Kidney glomerular epithelial cell (primary cell): Measurements from ENCODE around the gene TRAPPC6A.
A peak's percentile ranks its signal among the peaks of the same experiment; 100 is the strongest.

Experiments
- DNase-seq: peaks from one replicate; lab custom pipeline; 2025; lab: John Stamatoyannopoulos, UW

TRAPPC6A gene

DNA sequence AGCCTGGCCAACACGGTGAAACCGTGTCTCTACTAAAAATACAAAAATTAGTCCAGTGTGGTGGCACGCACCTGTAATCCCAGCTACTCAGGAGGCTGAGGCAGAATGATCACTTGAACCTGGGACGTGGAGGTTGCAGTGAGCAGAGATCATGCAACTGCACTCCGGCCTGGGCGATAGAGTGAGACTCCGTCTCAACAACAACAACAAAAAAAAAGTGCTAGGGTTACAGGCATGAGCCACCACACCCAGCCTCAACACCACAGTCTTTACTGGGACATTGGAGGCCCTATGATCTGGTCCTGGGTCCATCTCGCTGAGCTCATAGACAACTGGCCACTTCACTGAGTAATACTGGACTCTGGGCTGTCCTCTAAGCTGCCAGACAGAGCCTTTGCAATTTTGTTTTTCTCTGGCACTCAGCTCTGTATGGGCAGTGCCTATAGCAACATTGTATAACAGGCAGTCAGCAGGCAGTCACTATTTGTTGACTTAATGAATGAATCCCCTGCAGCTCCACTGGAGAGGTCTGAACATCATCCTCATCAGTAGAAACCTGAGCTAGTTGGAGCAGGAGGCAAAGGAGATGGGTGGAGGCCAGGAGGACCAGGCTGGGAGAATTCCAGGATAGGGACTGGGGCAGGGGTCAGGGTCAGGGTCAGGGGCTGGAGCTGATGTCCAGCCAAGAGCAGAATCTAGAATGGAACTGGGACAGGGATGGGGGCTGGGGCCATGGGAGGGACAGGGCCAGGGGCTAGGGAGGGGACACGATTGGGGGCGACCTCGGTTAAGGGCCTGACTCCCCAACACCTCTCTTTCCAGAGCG, 8.7 kb upstream of the TRAPPC6A start:
- DNase-seq: no peak

DNA sequence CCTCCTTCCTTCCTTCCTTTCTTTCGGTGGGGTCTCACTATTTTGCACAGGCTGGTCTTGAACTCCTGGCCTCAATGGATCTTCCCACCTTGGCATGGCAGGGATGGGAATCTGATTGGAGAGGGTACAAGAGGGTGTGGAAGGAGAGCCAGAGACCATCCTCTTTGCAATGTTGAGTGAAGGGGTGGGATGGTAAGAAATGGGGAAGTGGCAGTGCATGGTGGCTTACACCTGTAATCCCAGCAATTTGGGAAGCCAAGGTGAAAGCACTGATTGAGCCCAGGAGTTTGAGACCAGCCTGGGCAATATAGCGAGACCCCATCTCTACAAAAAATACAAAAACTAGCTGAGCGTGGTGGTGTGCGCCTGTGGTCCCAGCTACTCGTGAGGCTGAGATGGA, 6.1 kb upstream of the TRAPPC6A start:
- no peak for DNase-seq

DNA sequence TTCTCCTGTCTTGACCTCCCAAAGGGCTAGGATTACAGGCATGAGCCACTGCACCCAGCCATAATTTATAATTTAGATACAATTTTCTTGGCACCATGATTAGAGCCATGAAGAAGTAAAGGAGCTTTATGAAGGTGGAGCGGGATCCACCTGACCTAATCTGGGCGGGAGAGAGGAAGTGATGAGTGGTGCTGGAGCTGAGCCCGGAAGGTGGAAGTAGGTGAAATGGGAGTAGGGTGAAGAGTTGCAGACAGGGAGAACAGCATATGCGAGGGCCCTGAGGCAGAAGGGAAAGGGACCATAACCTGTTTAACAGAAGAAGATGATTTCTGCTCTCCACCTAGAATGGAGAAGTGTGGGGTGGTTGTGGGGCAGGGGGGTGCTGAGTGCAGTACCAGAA, 4.7 kb upstream of the TRAPPC6A start:
- DNase-seq: no peak

DNA sequence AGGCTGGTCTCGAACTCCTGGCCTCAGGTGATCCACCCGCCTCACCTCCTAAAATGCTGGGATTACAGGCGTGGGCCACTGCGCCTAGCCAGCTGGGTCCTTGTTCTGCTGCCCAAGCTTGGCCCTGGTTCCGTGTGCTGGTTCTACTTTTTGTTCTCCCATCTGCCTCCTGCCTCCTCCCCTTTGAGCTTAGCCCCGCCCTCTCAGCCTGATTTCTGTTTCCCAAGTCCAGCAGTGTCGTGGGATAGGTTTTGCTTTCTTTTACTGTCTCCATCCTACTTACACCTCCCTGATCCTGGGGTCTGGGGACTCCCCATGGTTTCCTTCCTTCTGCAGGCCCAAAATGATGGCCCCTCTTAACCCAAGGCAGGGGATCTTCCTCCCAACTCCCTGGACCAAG, 2.9 kb upstream of the TRAPPC6A start:
- DNase-seq: no peak

DNA sequence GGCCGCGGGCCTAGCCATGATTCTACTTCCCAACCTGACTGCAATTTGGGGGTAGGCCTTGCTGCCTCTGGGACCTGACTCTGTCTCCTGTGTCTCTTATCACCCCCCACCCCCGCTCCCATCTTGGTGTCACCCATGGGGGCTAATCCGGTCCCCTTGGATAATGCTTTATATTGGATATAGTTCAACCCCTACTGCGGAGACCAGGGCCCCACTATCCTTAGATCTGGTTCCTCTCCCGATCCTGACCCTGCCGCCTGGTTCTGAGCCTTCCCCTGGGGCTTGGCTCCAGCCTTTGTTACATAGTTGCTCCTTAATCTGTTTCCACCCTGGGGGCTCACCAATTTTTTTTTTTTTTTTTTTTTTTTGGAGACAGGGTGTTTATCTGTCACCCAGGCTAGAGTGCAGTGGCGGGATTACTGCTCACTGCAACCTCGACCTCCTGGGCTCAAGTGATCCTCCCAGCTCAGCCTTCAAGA, 1.9 kb upstream of the TRAPPC6A start:
- no peak for DNase-seq

DNA sequence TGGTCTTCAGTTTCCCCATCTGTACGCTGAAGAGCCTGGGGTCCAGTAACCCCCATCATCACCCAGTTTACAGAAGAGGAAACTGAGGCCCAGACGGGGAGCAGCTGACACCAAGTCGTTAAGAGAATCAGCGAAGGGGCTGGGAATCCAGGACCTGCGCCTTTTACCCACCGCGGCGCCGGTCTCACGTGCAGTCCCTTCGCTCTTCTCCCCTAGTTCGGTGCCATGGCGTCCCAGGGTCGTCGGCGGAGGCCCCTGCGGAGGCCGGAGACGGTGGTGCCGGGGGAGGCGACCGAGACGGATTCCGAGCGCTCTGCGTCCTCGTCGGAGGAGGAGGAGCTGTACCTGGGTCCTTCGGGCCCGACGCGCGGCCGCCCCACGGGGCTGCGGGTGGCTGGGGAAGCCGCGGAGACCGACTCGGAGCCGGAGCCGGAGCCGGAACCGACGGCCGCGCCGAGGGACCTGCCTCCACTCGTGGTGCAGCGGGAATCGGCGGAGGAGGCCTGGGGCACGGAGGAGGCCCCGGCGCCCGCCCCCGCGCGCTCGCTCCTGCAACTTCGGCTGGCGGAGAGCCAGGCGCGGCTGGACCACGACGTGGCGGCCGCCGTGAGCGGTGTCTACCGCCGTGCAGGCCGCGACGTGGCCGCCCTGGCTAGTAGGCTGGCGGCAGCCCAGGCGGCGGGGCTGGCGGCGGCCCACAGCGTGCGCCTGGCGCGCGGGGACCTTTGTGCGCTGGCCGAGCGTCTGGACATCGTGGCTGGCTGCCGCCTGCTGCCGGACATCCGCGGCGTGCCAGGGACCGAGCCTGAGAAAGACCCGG, 1.2 kb upstream of the TRAPPC6A start:
- DNase-seq: no peak

DNA sequence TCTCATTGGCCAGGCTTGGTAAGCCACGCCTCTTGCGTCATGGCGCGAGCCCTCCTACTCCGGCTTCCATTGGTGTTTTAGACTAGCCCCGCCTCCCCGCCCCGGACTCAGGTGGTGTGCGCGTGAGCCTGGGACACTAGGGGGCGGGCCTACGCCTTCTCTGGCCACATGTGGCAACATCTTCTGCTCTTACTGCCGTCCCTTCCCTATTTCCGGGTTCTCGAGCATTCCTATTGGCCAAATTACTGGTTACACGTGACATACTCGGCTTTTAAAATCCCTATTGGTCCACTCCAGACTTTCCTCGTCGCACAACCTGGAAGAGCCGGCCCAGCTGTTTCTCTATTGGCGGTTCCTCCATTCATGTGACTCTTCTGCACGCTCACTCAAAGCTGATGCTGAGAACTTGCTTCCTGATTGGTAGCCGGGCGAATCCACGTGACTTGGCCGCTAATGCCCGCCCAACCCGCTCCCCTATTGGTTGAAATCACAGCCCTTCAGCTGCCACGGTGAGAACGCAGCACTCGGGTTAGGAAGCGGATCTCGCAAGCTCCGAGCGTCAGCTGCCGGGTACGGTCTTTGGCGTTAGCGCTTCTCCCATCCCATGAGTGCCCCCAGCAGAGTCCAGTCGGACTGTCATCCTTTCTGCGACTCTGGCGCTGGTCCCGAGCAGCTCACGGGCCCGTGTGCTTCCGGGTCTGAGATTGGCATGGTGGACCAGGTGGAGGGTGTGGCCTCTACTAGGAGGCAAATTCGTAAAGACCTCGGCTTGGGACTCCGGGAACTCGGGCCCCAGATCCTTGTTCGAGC, 430 bp upstream of the TRAPPC6A start, which contains the start of gene BLOC1S3:
BLOC1S3 (plus strand) TSS at position 523 of the 810 bp plus-strand sequence. CDS start 513 bp downstream, outside the sequence.
- DNase-seq: peak; percentile 100

DNA sequence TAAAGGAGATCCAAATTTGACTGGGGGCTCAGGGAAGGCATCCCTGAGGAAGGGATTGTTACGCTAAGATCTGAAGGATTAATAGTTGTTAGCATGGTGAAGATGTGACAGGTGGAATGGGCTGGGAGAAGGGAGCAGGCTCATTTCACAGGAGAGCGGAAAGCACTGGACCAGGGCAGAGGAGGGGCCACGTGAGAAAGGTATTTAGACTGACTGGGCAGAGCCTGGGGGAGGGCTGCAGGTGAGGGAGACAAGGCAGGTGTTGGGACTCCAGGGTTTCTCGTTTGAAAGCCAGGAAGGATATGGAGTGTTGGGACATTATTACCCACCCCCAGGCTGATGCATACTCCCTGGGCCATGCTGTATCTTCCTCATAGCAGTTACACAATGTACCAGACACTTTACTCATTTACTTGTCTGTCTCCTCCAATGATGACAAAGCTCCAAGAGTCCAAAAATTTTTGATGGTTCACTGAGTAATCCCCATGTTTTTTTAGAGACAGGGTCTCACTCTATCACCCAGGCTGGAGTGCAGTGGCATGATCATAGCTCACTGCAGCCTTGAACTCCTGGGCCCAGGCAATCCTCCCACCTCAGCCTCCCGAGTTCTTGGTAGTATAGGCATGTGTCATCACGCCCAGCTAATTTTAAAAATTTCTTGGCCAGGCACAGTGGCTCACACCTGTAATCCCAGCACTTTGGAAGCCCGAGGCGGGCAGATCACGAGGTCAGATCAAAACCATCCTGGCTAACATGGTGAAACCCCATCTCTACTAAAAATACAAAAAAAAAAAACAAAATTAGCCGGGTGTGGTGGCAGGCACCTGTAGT, 2.3 kb downstream of the TRAPPC6A start:
- no peak for DNase-seq

DNA sequence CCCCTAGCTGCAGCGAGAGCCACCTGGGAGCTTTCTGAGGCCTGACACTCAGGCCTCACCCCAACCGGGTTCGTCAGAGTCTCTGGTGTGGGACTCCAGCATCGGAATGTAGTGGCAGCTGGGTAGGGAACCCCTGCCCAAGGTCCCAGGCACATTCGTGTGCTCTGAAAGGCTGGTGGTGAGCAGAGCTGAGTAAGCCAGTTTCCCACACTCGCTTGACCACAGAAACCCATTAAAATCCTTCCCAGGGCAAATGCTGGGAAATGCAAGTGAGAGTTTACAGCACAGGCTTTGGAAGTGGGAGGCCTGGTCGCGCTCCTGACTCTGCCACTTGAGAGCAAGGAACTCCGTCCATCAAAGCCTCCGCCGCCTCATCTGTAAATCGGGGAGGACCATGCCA, 4.2 kb downstream of the TRAPPC6A start:
- DNase-seq: peak; percentile 63

DNA sequence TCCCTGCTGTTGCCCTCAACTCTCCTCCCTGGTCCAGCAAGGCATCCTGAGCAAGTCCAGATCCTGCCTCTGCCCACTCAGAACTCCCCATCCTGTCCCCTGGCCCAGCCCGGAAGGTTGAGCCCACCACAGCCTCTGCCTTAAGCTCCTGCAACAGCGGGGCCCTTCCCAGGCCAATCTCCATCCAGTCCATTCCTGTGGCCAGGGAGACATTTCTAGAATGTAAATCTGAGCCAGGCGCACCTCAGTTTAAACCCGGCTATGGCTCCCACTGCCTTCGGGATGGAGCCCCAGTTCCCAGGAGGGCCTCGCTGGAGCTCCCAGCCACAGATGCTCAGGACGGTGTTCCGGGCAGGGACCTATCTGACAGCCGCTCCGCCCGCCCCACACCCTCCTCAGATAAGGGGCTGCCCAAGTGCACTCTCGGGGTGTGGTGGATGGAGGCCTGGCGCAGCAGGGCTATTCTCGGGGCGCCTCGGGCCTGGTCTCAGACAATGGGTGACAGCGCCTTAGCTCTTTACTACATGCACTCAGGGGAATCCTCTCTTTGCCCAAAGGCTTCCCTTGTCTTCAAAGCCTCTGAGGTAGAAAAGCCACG, 5.3 kb downstream of the TRAPPC6A start:
- no peak for DNase-seq

DNA sequence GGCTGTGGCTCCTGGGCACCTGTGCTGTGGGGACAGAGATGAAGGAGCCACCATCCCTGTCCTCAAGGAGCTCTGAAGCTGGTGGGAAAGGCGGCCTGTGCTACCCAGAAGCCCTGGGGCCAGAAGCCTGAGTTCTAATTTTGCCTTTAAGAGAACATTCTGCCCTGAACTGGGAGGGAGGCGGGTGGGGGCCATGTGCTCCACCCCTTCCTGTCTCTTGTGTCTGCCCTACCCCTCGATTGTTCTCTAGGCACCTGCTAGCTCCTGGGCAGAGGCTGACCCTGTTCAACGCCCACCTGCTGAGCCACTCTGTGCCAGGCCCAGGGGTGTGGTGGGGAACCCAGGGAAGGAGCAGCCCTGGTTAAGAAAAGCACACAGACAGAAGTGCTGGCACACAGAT, 5.9 kb downstream of the TRAPPC6A start:
- DNase-seq: no peak

DNA sequence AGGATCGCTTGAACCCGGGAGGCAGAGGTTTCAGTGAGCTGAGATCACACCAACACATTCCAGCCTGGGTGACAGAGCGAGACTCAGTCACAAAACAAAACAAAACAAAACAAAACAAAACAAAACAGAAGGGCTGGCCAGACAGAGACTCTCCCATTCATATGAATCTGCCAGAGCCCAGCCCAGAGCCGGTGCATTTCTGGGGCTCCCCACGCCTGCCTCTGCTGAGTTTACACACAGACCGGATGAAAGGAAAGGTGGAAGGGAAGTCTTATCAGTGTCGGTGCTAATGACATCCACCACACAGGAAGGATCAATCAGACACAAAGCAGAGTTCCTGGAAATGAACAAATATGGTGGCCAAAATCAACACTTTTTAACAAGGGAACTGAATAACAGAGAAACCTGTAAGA, 6.8 kb downstream of the TRAPPC6A start:
- DNase-seq: no peak

DNA sequence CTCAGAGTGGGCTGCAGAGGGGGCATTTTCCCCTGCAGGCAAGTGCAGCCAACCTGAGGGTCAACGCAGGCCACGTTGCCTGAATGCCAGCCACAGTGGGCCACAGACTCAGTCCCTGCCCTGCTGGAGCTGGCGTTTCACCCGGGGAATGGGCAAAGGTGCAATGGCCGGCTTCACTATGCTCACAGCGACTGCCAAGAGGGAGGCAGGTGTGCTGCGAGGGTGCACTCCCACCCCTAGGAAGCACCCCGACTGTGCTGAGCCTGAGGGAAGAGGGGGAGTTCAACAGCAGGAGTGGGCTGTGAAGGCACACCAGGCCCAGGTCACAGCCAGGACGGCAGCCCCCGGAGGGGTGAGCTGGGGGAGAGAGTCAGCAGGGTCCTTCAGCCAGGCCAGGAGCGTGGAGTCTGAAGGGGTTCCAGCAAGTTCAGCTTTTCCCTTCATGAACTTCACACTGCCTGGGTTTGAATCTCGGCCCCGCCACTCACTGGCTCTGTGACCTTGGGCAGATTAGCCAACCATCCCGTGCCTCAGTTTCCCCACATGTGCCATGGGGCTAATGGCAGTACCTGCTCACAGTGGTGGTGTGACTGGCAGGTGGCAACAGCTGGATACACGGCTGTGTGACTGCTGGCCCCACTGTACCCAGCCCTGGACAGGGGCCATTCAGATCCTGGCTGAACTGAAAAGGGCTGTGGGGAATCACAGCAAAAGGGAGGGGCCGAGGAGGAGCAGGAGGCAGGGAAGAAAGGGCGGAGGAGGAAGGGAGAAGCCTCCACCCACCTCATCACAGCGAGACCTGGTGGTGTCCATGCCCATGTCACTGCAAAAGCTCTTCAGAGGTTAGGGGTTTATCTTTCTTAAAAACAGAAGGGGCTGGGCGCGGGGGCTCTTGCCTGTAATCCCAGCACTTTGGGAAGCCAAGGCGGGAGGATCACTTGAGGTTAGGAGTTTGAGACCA, 7.6 kb downstream of the TRAPPC6A start:
- no peak for DNase-seq

DNA sequence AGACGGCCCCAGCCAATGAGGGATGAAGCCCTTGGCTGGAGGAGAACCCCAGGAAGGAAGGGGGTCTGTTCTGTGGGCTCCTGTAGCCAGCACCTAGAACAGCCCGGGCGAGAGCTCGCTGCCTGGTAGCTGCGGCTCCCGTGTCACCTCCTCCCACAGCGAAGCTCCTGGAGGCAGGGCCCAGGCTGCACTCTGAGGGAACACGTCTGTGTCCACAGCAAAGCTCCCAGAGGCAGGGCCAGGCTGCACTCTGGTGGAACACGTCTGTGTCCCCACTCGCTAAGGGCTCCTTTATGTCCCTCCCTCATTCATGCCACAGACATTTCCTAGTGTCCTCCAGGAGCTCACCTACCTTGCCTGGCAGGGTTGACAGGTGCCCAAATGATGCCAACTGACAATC, 8.4 kb downstream of the TRAPPC6A start:
- no peak for DNase-seq

DNA sequence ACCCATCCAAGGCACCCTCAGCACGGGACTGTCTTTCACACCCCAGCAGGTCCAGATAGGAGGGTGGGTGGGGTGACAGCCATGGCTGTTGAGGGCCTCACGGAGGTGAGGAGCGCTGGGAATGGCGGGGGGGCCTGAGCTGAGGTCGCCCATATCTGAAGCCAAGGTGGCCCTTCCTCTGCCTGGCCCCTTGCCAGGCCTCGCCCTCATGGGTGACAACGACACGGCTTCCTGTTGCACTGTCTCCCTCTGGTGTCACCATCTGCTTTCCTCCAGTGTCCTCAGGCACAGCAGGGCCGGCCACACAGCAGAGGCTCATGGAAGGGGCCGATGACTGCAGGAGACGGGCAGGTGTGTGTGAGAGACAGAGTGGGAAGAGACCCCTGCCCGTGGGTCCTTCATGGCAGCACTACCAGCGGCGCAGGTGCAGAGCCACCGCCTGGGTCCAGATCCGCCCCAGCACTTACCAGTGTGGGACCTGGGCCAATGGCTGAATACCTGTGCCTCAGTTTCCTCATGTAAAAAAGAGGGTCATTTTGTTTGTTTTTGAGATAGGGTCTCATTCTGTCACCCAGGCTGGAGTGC, 9.2 kb downstream of the TRAPPC6A start:
- no peak for DNase-seq

DNA sequence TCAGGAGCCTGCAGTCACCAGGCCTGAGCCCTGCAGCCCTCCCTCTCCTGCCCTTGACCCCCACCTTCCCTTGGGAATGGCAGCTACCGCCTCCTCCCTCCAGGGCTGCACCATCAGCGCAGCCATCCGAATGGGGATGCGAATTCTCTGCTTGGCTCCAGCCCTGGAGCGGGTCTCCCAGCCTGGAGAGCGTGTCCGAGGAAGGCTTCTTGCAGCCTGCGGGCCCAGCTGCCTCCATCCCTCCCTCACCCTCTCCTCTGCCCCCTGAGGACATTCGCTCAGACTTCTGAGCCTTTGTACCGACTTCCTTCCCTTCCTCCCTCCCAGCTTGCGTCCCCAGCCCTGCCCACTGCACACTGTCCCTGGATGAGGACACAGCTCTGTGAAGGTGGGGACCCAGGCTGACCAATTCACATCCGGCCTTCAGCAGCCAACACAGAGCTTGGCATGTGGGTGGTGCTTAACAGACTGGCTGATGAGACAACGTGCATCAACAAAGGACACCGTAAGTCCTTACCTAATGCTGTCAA, 11.2 kb downstream of the TRAPPC6A start:
- no peak for DNase-seq

DNA sequence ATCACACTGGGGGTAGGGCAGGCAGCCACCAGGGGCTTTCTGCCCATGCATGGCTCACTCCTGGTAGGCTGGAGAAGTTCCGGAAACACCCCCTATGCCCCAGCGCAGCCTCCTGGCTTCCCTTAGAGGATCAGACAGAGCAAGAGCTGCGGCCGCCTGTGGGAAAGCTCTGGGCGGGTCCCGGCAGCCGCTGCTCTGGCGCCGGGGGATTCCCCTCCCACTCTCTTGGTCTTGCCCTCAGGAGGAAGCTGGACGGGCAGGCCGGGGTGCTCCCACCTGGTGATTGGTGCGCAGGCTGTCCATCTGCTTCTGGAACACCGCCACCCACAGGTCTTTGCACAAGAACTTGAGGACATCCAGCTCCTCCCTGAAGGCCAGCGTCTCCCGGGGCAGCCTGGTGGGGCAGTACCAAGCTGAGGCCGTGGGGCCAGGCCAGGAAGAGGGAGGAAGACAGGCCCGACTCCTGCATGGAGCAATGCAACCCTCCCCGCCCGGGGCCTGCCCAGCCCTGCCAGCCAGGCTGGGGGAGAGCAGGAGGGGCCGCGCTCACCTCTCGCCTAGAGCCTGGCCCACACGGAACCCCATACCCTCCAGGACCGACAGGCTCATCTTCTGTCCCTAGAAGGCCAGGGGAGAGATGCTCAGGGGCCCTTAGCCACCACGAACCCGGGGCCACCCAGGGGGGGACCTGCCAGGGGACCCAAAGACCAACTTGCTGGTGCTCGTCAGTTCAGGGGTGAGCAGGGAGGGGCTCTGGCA, 13.3 kb downstream of the TRAPPC6A start:
- peak; percentile 30 for DNase-seq

DNA sequence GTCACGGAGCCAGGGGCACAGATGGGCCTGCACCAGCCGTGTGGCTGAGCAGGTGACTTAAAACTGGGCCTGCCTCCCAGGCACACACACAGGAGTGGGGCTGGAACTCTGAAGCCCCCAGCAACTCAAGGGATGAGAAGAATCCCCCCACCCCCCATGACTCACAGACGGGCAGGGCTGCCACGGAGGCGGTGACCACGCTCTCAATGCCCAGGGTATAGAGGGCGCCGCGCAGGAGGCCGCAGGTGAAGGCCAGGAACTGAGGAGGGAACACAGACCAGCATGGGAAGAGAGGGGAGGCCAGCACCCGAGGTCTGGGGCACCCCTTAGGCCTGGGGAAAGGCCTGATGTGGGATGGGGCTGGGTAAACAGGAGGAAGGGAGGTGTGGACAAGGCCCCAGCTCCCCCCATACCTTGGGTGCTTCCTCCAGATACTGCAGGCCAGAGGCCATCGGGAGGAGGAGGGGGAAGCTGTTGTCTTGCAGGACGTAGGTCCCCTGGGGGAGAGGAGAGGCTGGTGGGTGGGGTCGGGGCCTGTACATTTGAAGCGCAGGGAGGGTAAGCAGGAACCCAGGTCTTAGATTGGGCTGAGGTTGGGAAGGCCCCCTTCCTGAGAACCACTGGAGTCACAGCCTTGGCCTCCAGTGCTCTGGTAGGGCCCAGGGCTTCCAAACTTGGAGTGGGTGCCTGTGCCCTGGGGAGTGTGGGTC, 14.1 kb downstream of the TRAPPC6A start:
- DNase-seq: no peak
